ENCODE results near the gene FLNB.

FLNB gene

GRCh38 chr3:58021072-58021959 lies 13.1 kb downstream of the FLNB start:
- H3K27me3 Mint-ChIP-seq = no peaks in the 10 kb centered on the region
- peaks cover 5% of the 10 kb centered on the region for H3K4me1 Mint-ChIP-seq
- H3K4me3 Mint-ChIP-seq = no peak overlapping the region
- no peaks in the 10 kb centered on the region for H3K9me3 Mint-ChIP-seq
- no peak for DNase-seq (ENCODE audit: low spot score in 2 of 2)
- no peak for ATAC-seq (replicated peaks; ENCODE audit: extremely low read depth, poor library complexity, severe bottlenecking)
- H3K36me3 Mint-ChIP-seq (ENCODE audit: insufficient read depth) = peaks cover 2% of the 10 kb centered on the region
- no peak overlapping the region for H3K27ac Mint-ChIP-seq (ENCODE audit: low read depth)

DNA sequence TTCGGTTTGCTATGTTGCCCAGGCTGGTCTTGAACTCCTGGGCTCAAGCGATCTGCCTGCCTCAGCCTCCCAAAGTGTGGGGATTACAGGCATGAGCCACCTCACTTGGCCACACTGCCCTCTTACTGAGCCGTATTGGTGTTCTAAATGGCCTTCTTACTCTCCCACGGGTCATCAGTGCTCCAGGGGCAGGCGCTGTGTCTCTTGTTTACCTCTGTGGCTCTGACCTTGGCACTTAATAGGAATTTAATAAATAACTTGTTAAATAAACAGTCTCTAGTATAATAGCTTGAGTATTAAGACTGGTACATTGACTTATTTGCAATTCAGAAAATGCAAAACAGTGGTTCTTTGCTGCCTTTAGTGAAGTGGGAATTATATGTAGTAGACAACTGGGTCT lies 13.7 kb downstream of the FLNB start:
- no peak overlapping the region for H3K4me3 Mint-ChIP-seq
- ATAC-seq (replicated peaks; ENCODE audit: extremely low read depth, poor library complexity, severe bottlenecking) (no peak), DNase-seq (ENCODE audit: low spot score in 2 of 2) (no peak)
- H3K9me3 Mint-ChIP-seq = no peaks in the 10 kb centered on the region
- peaks cover 5% of the 10 kb centered on the region for H3K4me1 Mint-ChIP-seq
- no peak overlapping the region for H3K27ac Mint-ChIP-seq (ENCODE audit: low read depth)
- H3K36me3 Mint-ChIP-seq (ENCODE audit: insufficient read depth) = peaks cover 2% of the 10 kb centered on the region
- no peaks in the 10 kb centered on the region for H3K27me3 Mint-ChIP-seq

DNA sequence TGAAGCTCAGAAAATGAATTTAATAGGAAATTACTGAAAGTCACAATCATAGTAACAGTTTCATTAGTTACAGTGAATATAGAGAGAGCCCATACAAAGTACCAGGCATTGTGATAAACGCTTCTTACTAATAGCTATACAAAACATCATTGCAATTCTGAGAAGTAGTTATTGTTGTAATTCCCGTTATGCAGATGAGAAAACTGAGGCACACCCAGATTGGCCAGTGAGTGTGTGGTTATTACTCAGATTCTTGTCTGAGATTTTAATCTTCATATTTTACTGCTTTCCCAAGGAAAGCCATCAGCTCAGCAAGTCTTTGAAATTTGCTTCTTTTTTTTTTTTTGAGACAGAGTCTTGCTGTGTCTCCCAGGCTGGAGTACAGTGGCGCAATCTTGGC lies 14.3 kb downstream of the FLNB start:
- Mint-ChIP-seq H3K4me3 (no peak overlapping the region), H3K27ac (ENCODE audit: low read depth) (no peak overlapping the region), H3K36me3 (ENCODE audit: insufficient read depth) (peaks cover 2% of the 10 kb centered on the region), H3K4me1 (peaks cover 5% of the 10 kb centered on the region), H3K27me3 (no peaks in the 10 kb centered on the region), H3K9me3 (no peaks in the 10 kb centered on the region)
- ATAC-seq (replicated peaks; ENCODE audit: extremely low read depth, poor library complexity, severe bottlenecking) = no peak
- DNase-seq (ENCODE audit: low spot score in 2 of 2) = no peak

DNA sequence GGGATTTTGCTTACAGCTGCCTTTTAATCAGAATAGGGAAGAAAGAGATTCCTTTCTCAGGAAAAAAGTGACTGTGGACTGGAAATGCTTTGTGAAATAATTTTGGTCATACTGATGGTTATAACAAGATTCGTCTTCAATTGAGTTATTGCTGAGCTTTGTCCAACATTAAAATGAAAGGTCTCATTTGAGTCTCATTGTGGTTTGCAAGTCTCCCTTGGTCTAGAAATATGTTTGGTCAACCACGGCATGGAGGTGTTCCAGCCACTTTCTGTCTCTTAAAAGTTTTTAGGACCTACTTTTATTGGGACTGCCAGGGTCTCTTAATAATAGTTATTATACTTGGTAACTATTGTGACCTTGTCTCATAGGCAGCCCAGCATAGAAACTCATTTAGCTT lies 15.3 kb downstream of the FLNB start:
- DNase-seq (ENCODE audit: low spot score in 2 of 2) = no peak
- Mint-ChIP-seq H3K36me3 (ENCODE audit: insufficient read depth) (peaks cover 2% of the 10 kb centered on the region), H3K27me3 (no peaks in the 10 kb centered on the region), H3K27ac (ENCODE audit: low read depth) (no peak overlapping the region), H3K4me1 (peaks cover 12% of the 10 kb centered on the region), H3K4me3 (no peak overlapping the region), H3K9me3 (no peaks in the 10 kb centered on the region)
- no peak for ATAC-seq (replicated peaks; ENCODE audit: extremely low read depth, poor library complexity, severe bottlenecking)

DNA sequence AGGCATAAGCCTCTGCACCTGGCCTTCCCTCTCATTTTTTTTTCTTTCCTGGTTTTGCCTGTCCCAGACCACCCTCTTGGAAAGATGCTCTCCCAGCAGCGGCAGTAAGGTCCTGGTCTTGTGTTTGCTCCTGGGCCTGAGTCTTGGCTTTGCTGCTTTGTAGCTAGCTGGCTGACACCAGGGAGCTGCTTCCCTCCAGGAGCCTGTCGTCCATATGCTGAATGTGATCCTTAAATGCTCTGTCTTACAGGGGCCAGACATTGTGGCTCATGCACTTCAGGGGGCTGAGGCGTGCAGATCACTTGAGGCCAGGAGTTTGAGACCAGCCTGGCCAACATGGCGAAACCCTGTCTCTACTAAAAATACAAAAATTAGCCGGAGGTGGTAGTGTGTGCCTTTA lies 17.2 kb downstream of the FLNB start:
- Mint-ChIP-seq H3K9me3 (no peaks in the 10 kb centered on the region), H3K27ac (ENCODE audit: low read depth) (no peak overlapping the region), H3K4me3 (no peak overlapping the region), H3K36me3 (ENCODE audit: insufficient read depth) (peaks cover 2% of the 10 kb centered on the region), H3K27me3 (no peaks in the 10 kb centered on the region), H3K4me1 (peaks cover 12% of the 10 kb centered on the region)
- ATAC-seq (replicated peaks; ENCODE audit: extremely low read depth, poor library complexity, severe bottlenecking) (no peak), DNase-seq (ENCODE audit: low spot score in 2 of 2) (no peak)

GRCh38 chr3:58025837-58026569 lies 17.8 kb downstream of the FLNB start:
- DNase-seq (ENCODE audit: low spot score in 2 of 2) (no peak), ATAC-seq (replicated peaks; ENCODE audit: extremely low read depth, poor library complexity, severe bottlenecking) (no peak)
- H3K27me3 Mint-ChIP-seq = no peaks in the 10 kb centered on the region
- peaks cover 12% of the 10 kb centered on the region for H3K4me1 Mint-ChIP-seq
- H3K4me3 Mint-ChIP-seq = no peak overlapping the region
- H3K27ac Mint-ChIP-seq (ENCODE audit: low read depth) = no peak overlapping the region
- H3K9me3 Mint-ChIP-seq = no peaks in the 10 kb centered on the region
- peaks cover 2% of the 10 kb centered on the region for H3K36me3 Mint-ChIP-seq (ENCODE audit: insufficient read depth)

- ATAC-seq (replicated peaks; ENCODE audit: extremely low read depth, poor library complexity, severe bottlenecking) = no peak
- Mint-ChIP-seq H3K4me1 (peaks cover 12% of the 10 kb centered on the region), H3K27ac (ENCODE audit: low read depth) (no peak overlapping the region), H3K4me3 (no peak overlapping the region), H3K9me3 (no peaks in the 10 kb centered on the region), H3K36me3 (ENCODE audit: insufficient read depth) (peaks cover 2% of the 10 kb centered on the region), H3K27me3 (no peaks in the 10 kb centered on the region)
- DNase-seq (ENCODE audit: low spot score in 2 of 2) = no peak
These were observed 18.4 kb downstream of the FLNB start for GRCh38 chr3:58026598-58026997.

DNA sequence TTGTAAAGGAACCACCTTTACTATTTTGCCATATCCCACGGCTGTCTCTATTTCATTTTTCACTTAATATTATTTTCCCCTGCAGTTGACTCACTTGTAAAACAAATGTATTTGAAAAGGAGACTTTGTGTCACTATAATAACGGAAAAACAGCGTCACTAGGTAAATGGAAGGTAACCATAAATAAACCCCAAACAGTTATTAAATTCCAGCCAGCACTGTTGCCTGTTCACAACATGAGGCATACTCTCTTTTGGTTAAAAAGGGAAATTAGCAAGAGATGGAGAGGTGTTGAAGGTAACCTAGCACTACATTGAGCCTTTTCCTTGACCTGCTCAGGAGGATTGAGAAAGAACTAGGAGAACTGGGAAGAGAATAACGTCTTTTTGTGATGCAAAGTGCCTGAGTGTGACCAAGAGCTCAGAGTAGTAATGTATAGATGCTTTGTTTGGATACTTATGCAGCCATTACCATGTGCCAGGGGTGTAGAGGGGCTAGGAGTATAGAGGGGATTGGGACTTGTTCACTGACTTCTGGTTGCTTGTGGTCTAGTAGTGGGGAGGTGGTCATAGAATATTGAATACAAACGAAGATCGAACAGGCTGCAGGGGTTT lies 19.6 kb downstream of the FLNB start:
- Mint-ChIP-seq H3K9me3 (no peaks in the 10 kb centered on the region), H3K4me1 (peaks cover 12% of the 10 kb centered on the region), H3K36me3 (ENCODE audit: insufficient read depth) (peaks cover 3% of the 10 kb centered on the region), H3K4me3 (no peak overlapping the region), H3K27me3 (no peaks in the 10 kb centered on the region), H3K27ac (ENCODE audit: low read depth) (no peak overlapping the region)
- DNase-seq (ENCODE audit: low spot score in 2 of 2) (no peak), ATAC-seq (replicated peaks; ENCODE audit: extremely low read depth, poor library complexity, severe bottlenecking) (no peak)

GRCh38 chr3:58028902-58029301 lies 20.7 kb downstream of the FLNB start:
- no peaks in the 10 kb centered on the region for H3K27me3 Mint-ChIP-seq
- DNase-seq (ENCODE audit: low spot score in 2 of 2) (no peak), ATAC-seq (replicated peaks; ENCODE audit: extremely low read depth, poor library complexity, severe bottlenecking) (no peak)
- H3K27ac Mint-ChIP-seq (ENCODE audit: low read depth) = no peak overlapping the region
- H3K9me3 Mint-ChIP-seq = no peaks in the 10 kb centered on the region
- H3K36me3 Mint-ChIP-seq (ENCODE audit: insufficient read depth) = peaks cover 3% of the 10 kb centered on the region
- no peak overlapping the region for H3K4me3 Mint-ChIP-seq
- H3K4me1 Mint-ChIP-seq = peaks cover 12% of the 10 kb centered on the region

- Mint-ChIP-seq H3K36me3 (ENCODE audit: insufficient read depth) (peaks cover 4% of the 10 kb centered on the region), H3K27ac (ENCODE audit: low read depth) (no peak overlapping the region), H3K9me3 (no peaks in the 10 kb centered on the region), H3K4me3 (no peak overlapping the region), H3K27me3 (no peaks in the 10 kb centered on the region), H3K4me1 (peaks cover 18% of the 10 kb centered on the region)
- DNase-seq (ENCODE audit: low spot score in 2 of 2) (no peak), ATAC-seq (replicated peaks; ENCODE audit: extremely low read depth, poor library complexity, severe bottlenecking) (no peak)
These were observed 21.8 kb downstream of the FLNB start for GRCh38 chr3:58029842-58030584.

- H3K9me3 Mint-ChIP-seq = no peaks in the 10 kb centered on the region
- no peak overlapping the region for H3K27ac Mint-ChIP-seq (ENCODE audit: low read depth)
- no peak overlapping the region for H3K4me3 Mint-ChIP-seq
- no peak for ATAC-seq (replicated peaks; ENCODE audit: extremely low read depth, poor library complexity, severe bottlenecking)
- no peak for DNase-seq (ENCODE audit: low spot score in 2 of 2)
- no peaks in the 10 kb centered on the region for H3K27me3 Mint-ChIP-seq
- peaks cover 28% of the 10 kb centered on the region for H3K4me1 Mint-ChIP-seq
- H3K36me3 Mint-ChIP-seq (ENCODE audit: insufficient read depth) = peaks cover 5% of the 10 kb centered on the region
These were observed 24.0 kb downstream of the FLNB start for GRCh38 chr3:58032186-58032585.

DNA sequence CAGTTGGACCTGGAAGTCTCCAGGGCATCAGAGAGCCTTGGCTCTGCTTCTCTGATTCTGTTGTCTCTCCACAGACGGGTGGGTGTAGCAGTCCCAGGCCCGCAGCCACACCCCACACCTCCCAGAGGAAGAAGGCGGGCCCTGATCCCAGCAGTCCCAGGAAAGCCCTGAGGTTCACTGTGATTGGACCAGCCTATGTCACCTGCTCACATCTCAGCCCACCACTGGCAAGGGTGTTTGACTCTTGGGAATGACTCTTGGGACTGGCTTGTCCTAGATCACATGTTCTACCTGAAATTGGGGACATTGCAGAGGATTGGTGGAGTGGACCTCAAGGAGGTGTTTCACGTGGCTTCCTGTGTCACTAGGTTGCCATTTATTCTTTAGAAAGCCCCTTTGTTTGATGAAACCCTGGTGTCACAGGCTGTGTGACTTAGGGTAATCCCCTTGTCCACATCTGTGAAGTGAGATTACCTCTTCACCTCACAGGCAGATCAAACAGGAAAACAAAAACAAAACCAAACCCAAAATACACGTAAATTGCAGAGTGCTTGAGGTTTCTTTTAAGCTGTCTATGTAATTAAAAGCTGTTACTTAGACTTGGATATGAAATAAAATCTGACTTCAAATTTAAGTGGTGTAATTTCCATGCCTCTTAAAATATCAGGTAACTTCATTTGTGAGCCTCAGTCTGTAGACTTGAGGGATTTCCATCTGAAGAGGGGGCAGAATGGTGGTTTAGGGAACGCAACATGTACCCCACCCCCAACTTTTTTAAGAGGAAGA lies 26.7 kb downstream of the FLNB start:
- H3K9me3 Mint-ChIP-seq = no peaks in the 10 kb centered on the region
- H3K4me1 Mint-ChIP-seq = peaks cover 20% of the 10 kb centered on the region
- H3K36me3 Mint-ChIP-seq (ENCODE audit: insufficient read depth) = peaks cover 3% of the 10 kb centered on the region
- DNase-seq (ENCODE audit: low spot score in 2 of 2) = peak in 1 of 2 donors; percentile 53
- H3K27me3 Mint-ChIP-seq = no peaks in the 10 kb centered on the region
- H3K4me3 Mint-ChIP-seq = peak overlapping the region; percentile 57
- peak; percentile 98 for ATAC-seq (replicated peaks; ENCODE audit: extremely low read depth, poor library complexity, severe bottlenecking)
- H3K27ac Mint-ChIP-seq (ENCODE audit: low read depth) = peak overlapping the region; percentile 96

All from central memory CD8-positive, alpha-beta T cell (primary cell).